Thoracic aorta (tissue), 2 donors: Measurements from ENCODE around the gene LEAP2. TPM values are rescaled to one million over a fixed set of nuclear protein-coding genes. Genes with fewer than 3 reads are reported as not detected.

Experiments
- ATAC-seq: fragments of 150-250 bp; one replicate; pipeline ENCODE4 v1.8.0; 2017; ENCODE audit warnings: low read depth; ENCODE audit not compliant: insufficient number of reproducible peaks, low FRiP score
- DNase-seq: peaks from one replicate; pipeline ENCODE4 v3.0.0-alpha.2; 2020; ENCODE audit warnings: low spot score
- H3K27ac ChIP-seq, 2 donors: fragments of 200-600 bp; sonication (generic); 1 replicate in 1 of 2; 2 replicates in 1 of 2; pipeline ENCODE4 v1.5.1; 2016; ENCODE audit warnings: mild to moderate bottlenecking in 2 of 2, moderate library complexity in 2 of 2
- H3K27me3 ChIP-seq: fragments of 200-600 bp; sonication (generic); replicated peaks from 2 replicates; pipeline ENCODE4 v1.6.0; 2016; ENCODE audit warnings: mild to moderate bottlenecking; ENCODE audit not compliant: insufficient read depth
- H3K36me3 ChIP-seq: fragments of 200-600 bp; sonication (generic); one replicate; pipeline ENCODE4 v1.5.1; 2016
- H3K4me1 ChIP-seq, 2 donors: fragments of 200-600 bp; sonication (generic); 1 replicate in 1 of 2; 2 replicates in 1 of 2; pipeline versions ENCODE4 v1.5.1 to v1.6.0; 2016; ENCODE audit warnings: low read depth in 2 of 2, mild to moderate bottlenecking in 1 of 2; ENCODE audit not compliant: control insufficient read depth in 1 of 2
- H3K4me3 ChIP-seq: fragments of 200-600 bp; sonication (generic); 2 replicates; pipeline ENCODE4 v1.5.1; 2016; ENCODE audit warnings: mild to moderate bottlenecking
- H3K9me3 ChIP-seq: fragments of 200-600 bp; sonication (generic); 2 replicates; pipeline ENCODE4 v1.5.1; 2016
- total RNA-seq, 2 donors: library from RNA; depleted of rRNA; stranded (reverse); fragments of >200 nt; gene quantifications; one replicate each; pipeline versions ENCODE4 v1.1.0 to v1.2.3, GENCODE V29; 2016
- TF ChIP-seq, protein P1 (sequence below): fragments of 200-600 bp; sonication (generic); IDR thresholded peaks from one replicate; pipeline ENCODE4 v1.5.1; 2019; ENCODE audit warnings: antibody characterized with exemption

The LEAP2 gene
- total RNA-seq, 2 donors from 2014 or later: 0.49 TPM; not detected in 1

DNA sequence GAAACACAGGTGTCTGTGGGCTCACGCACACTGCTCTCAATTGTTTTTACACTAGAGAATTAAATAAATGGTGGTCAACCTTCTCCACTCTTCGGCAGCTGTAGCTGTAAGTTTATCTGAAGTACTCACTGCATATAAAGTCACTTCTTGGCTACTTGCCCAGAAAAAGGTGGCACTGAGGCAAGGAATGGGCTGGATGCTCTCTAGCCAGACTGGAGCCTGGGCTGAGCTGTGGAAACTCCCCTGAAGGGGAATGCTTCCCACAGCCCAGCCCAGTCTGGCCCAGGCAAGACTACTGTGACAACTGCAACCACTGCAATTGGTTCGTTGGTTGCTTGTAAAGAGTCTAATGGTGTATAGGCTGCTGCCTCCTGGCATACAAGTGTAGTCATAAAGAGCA is 4.5 kb downstream of the LEAP2 start:
- DNase-seq (no peak), ATAC-seq (no peak)
- TF ChIP-seq, protein P1, sequence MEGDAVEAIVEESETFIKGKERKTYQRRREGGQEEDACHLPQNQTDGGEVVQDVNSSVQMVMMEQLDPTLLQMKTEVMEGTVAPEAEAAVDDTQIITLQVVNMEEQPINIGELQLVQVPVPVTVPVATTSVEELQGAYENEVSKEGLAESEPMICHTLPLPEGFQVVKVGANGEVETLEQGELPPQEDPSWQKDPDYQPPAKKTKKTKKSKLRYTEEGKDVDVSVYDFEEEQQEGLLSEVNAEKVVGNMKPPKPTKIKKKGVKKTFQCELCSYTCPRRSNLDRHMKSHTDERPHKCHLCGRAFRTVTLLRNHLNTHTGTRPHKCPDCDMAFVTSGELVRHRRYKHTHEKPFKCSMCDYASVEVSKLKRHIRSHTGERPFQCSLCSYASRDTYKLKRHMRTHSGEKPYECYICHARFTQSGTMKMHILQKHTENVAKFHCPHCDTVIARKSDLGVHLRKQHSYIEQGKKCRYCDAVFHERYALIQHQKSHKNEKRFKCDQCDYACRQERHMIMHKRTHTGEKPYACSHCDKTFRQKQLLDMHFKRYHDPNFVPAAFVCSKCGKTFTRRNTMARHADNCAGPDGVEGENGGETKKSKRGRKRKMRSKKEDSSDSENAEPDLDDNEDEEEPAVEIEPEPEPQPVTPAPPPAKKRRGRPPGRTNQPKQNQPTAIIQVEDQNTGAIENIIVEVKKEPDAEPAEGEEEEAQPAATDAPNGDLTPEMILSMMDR: no peak
- Histone ChIP-seq H3K36me3 (peaks cover 20% of the 10 kb centered on the region), H3K4me3 (no peak overlapping the region), H3K4me1 (peaks cover 5 to 22% of the 10 kb centered on the region in 2 donors), H3K9me3 (no peaks in the 10 kb centered on the region), H3K27me3 (no peaks in the 10 kb centered on the region), H3K27ac (no peak overlapping the region)

DNA sequence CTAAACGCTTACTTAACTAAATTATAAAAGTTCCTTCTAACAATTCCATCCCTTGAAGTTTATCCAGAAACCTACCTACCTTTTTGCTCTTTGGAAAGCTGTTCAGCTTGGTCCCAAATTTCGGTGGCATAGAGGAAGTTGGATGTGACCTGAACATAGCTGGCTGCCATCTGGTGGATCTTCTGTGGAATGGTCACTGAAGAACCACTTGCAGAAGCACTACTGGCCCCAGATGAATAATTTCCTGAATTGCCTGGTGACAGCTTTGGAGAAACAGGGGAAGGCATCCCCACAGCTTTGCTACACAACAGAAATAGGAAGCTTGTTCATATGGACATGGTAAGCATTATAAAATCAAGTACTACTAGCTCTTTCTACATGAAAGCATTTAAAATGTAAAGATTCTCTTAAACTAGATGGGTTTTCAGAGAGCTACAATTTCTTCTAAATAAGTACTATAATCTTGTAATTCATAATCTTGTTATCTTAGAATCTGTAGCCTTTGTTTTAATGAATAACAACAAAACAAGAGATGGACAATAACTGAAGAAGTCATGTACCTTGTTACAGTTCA is 9.9 kb downstream of the LEAP2 start:
- H3K27me3 ChIP-seq: no peaks in the 10 kb centered on the region
- no peak for ATAC-seq
- no peak overlapping the region for H3K4me3 ChIP-seq
- H3K36me3 ChIP-seq: peaks cover 46% of the 10 kb centered on the region
- H3K27ac ChIP-seq: no peak overlapping the region
- no peak for DNase-seq
- H3K9me3 ChIP-seq: no peaks in the 10 kb centered on the region
- no peaks in the 10 kb centered on the region for H3K4me1 ChIP-seq
- TF ChIP-seq, protein P1: peak; percentile 49

DNA sequence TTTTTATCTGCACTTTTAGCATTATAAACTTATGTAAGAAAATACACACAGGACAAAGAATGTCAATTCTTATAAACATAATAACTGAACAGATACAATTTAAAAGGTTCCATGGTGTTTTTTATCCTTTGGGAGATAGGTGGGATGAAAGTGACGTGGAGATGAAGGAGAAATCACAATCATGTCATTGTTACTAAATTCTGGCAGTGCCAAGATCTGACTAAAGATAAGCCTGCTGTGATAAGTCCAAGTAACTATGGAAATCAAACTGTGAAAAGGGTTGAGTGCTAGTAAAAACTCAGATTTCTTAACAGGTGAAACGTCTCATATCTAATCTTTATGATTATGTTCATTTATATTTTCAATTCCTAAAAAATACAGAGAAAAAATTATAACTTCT is 11.1 kb downstream of the LEAP2 start:
- H3K4me3 ChIP-seq: no peak overlapping the region
- H3K9me3 ChIP-seq: no peaks in the 10 kb centered on the region
- H3K4me1 ChIP-seq: no peaks in the 10 kb centered on the region
- H3K36me3 ChIP-seq: peaks cover 50% of the 10 kb centered on the region
- no peak for DNase-seq
- TF ChIP-seq, protein P1: no peak
- no peaks in the 10 kb centered on the region for H3K27me3 ChIP-seq
- no peak for ATAC-seq
- no peak overlapping the region for H3K27ac ChIP-seq

DNA sequence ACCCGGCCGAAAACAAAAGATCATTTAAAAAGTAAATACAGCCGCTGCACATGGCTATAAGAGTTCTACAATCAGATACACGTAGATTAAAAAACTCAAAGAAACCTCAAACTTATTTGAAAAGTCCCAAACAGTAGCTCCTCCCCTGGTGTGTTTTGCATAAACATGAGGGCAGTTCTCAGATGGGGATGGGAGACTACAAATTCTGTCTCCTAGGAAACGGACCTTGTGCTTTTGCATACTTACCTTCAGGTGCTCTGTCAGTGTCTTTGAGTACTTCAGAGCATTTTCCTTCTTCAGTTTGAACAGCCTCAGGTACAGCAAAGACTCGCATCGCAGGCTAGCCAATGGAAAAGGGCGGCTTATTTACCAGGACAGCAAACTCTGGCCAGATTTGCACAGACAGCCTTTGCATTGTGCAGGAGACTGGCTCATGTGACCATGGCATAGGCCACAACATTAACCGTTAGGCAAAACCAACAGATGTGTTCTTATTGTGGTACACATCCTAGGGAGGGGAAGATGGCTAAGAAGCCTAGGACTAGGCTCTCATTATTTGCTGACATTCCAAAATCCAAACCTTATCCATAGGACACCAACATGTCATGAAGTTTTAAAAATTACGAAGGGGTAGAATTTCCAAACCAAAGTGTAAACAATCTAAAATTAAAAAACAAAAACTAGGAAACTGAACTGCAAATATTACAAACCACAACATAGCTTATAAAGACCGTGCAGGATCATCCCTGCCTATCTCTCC is 12.8 kb downstream of the LEAP2 start:
- DNase-seq (no peak), ATAC-seq (no peak)
- Histone ChIP-seq H3K27me3 (no peaks in the 10 kb centered on the region), H3K27ac (no peak overlapping the region), H3K4me1 (no peaks in the 10 kb centered on the region), H3K9me3 (no peaks in the 10 kb centered on the region), H3K36me3 (peaks cover 41% of the 10 kb centered on the region), H3K4me3 (no peak overlapping the region)
- TF ChIP-seq, protein P1: no peak

DNA sequence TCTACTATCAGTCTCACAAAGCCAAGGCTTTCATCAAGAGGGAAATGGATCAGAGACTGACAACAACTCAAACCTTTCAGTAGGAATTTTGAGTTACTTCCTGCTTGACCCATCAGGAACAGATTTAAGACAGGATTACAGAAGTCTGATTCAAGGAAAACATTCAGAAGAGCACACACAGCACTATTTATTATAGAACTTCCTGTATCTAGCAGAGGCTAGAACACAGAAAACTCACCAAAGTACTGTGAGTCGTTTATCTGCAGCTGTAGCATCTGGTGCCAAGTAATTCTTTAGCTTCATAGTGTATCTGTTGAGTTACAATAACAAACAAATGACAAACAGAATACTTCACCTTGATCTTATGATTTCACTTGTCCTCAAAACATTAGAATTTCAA is 13.8 kb downstream of the LEAP2 start:
- Histone ChIP-seq H3K4me1 (no peaks in the 10 kb centered on the region), H3K9me3 (no peaks in the 10 kb centered on the region), H3K27ac (no peak overlapping the region), H3K4me3 (no peak overlapping the region), H3K36me3 (peaks cover 43% of the 10 kb centered on the region), H3K27me3 (no peaks in the 10 kb centered on the region)
- TF ChIP-seq, protein P1: no peak
- no peak for ATAC-seq
- no peak for DNase-seq
